Endodermal cell (in vitro differentiated cells): Measurements from ENCODE around the gene PLCB3. TPM values are rescaled to one million over a fixed set of nuclear protein-coding genes. Genes with fewer than 3 reads are reported as not detected.

Experiments
- total RNA-seq, 2 donors: library from RNA; stranded (reverse); fragmentation: NEBNext Ultra II Directional in 1 of 2; extraction: Animal tissue kit (Norgen Biotek cat#: 25700) in 1 of 2; gene quantifications; 2 replicates in 1 of 2; 3 replicates in 1 of 2; pipeline ENCODE4 v1.2.1, GENCODE V29; 2021

Gene PLCB3
- total RNA-seq, 2 donors from 2014 or later, result 75.0 to 83.2 TPM

Other genes starting within 250 kb of the PLCB3 start
- not detected for gene FLRT1, start 215.6 kb upstream of the PLCB3 start, total RNA-seq
- gene MACROD1, start 85.4 kb upstream of the PLCB3 start, total RNA-seq, result 10 to 100 TPM; 23.0 to 41.9 TPM
- gene STIP1, start 65.4 kb upstream of the PLCB3 start, total RNA-seq, result 100 to 1,000 TPM; 230 to 257 TPM
- 1 to 10 TPM; 4.2 to 5.3 TPM for gene FERMT3, start 44.8 kb upstream of the PLCB3 start, total RNA-seq
- 10 to 100 TPM; 45.6 to 60.4 TPM for gene TRPT1, start 25.3 kb upstream of the PLCB3 start, total RNA-seq
- gene NUDT22, start 25.3 kb upstream of the PLCB3 start, total RNA-seq, result 10 to 100 TPM; 54.4 to 55.9 TPM
- 10 to 100 TPM; 20.3 to 22.9 TPM for gene DNAJC4, start 21.0 kb upstream of the PLCB3 start, total RNA-seq
- gene VEGFB, start 16.9 kb upstream of the PLCB3 start, total RNA-seq, result 10 to 100 TPM; 58.9 to 78.4 TPM
- 10 to 100 TPM; 44.6 to 53.7 TPM for gene FKBP2, start 10.4 kb upstream of the PLCB3 start, total RNA-seq
- 100 to 1,000 TPM; 228 to 265 TPM for gene PPP1R14B, start 4.6 kb upstream of the PLCB3 start, total RNA-seq
- gene BAD, start 33.1 kb downstream of the PLCB3 start, total RNA-seq, result 10 to 100 TPM; 42.3 to 48.2 TPM
- 10 to 100 TPM; 57.7 to 58.4 TPM for gene GPR137, start 34.3 kb downstream of the PLCB3 start, total RNA-seq
- not detected for gene KCNK4, start 39.8 kb downstream of the PLCB3 start, total RNA-seq
- gene CATSPERZ, start 48.8 kb downstream of the PLCB3 start, total RNA-seq, result not detected
- 10 to 100 TPM; 22.8 to 34.5 TPM for gene ESRRA, start 54.0 kb downstream of the PLCB3 start, total RNA-seq
- 100 to 1,000 TPM; 265 to 352 TPM for gene TRMT112, start 66.0 kb downstream of the PLCB3 start, total RNA-seq
- 100 to 1,000 TPM; 235 to 289 TPM for gene PRDX5, start 66.6 kb downstream of the PLCB3 start, total RNA-seq
- 10 to 100 TPM; 14.2 to 15.2 TPM for gene CCDC88B, start 88.7 kb downstream of the PLCB3 start, total RNA-seq
- gene RPS6KA4, start 107.6 kb downstream of the PLCB3 start, total RNA-seq, result 10 to 100 TPM; 13.5 to 14.5 TPM